ENCODE measurements around the gene TLR4.

- TF ChIP-seq, protein P1, sequence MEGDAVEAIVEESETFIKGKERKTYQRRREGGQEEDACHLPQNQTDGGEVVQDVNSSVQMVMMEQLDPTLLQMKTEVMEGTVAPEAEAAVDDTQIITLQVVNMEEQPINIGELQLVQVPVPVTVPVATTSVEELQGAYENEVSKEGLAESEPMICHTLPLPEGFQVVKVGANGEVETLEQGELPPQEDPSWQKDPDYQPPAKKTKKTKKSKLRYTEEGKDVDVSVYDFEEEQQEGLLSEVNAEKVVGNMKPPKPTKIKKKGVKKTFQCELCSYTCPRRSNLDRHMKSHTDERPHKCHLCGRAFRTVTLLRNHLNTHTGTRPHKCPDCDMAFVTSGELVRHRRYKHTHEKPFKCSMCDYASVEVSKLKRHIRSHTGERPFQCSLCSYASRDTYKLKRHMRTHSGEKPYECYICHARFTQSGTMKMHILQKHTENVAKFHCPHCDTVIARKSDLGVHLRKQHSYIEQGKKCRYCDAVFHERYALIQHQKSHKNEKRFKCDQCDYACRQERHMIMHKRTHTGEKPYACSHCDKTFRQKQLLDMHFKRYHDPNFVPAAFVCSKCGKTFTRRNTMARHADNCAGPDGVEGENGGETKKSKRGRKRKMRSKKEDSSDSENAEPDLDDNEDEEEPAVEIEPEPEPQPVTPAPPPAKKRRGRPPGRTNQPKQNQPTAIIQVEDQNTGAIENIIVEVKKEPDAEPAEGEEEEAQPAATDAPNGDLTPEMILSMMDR (IDR thresholded peaks at IDR 0.05) = no peak
- TF ChIP-seq POLR2A (IDR thresholded peaks at IDR 0.05) (no peak), POLR2AphosphoS5 (IDR thresholded peaks at IDR 0.05) (peak in 2 of 3 donors; percentile 70 to 73)
Observed at GRCh38 chr9:117704024-117704575, at the start of gene TLR4.

Measured in stomach (tissue), 4 donors.